Motor neuron (in vitro differentiated cells): ENCODE measurements around the gene TEDC1. TPM values are rescaled to one million over a fixed set of nuclear protein-coding genes. Genes with fewer than 3 reads are reported as not detected.

Experiments used
- ATAC-seq, 8 experiments: fragments of 200-7000 bp; cut with Tn5 transposase; replicated peaks in 6 of 8; 2 replicates each; pipeline ENCODE4 v1.8.0; 2021; ENCODE audit warnings: mild to moderate bottlenecking in 8 of 8, moderate library complexity in 8 of 8
- H3K27ac ChIP-seq, 2 donors: fragments of 250-450 bp; sonication (Bioruptor Pico); 2 replicates each; pipeline ENCODE4 v1.9.0; 2021; ENCODE audit warnings: antibody characterized with exemption in 2 of 2, mild to moderate bottlenecking in 2 of 2, moderate library complexity in 1 of 2
- H3K4me1 ChIP-seq, 2 donors: fragments of 250-450 bp; sonication (Bioruptor Pico); replicated peaks in 1 of 2; 2 replicates each; pipeline ENCODE4 v1.6.1; 2021; ENCODE audit warnings: antibody characterized with exemption in 2 of 2, mild to moderate bottlenecking in 2 of 2, moderate library complexity in 1 of 2
- H3K4me3 ChIP-seq, 5 donors: fragments of 250-450 bp; sonication (Bioruptor Pico); 2 replicates each; pipeline ENCODE4 v1.9.0; 2021; ENCODE audit warnings: antibody characterized with exemption in 5 of 5, mild to moderate bottlenecking in 5 of 5, moderate library complexity in 4 of 5
- WGBS, 10 experiments: fragments of 450-650 bp; shearing (Covaris generic); methylation state at CpG; one replicate each; pipeline ENCODE4 v1.0.0; 2022; 5-methylcytosine and 5-hydroxymethylcytosine counted together
- in situ Hi-C, 9 experiments: fragments of 400-800 bp; cut with MboI; loops; one replicate each; pipeline ENCODE4 v1.15.0; 2021; ENCODE audit warnings: low sequenced_read_pairs in 9 of 9, low pct_unique_long_range_greater_than_20kb in 2 of 9; ENCODE audit not compliant: unreplicated experiment in 9 of 9
- total RNA-seq, 8 experiments: library from RNA; unstranded; fragments of 300-600 nt; gene quantifications; 2 replicates each; pipeline versions ENCODE4 v1.2.3 to v1.2.4, GENCODE V29; 2022

TEDC1 gene
- total RNA-seq, 8 experiments from 2014 or later: 3.4 to 12.5 (median 5.0) TPM

DNA sequence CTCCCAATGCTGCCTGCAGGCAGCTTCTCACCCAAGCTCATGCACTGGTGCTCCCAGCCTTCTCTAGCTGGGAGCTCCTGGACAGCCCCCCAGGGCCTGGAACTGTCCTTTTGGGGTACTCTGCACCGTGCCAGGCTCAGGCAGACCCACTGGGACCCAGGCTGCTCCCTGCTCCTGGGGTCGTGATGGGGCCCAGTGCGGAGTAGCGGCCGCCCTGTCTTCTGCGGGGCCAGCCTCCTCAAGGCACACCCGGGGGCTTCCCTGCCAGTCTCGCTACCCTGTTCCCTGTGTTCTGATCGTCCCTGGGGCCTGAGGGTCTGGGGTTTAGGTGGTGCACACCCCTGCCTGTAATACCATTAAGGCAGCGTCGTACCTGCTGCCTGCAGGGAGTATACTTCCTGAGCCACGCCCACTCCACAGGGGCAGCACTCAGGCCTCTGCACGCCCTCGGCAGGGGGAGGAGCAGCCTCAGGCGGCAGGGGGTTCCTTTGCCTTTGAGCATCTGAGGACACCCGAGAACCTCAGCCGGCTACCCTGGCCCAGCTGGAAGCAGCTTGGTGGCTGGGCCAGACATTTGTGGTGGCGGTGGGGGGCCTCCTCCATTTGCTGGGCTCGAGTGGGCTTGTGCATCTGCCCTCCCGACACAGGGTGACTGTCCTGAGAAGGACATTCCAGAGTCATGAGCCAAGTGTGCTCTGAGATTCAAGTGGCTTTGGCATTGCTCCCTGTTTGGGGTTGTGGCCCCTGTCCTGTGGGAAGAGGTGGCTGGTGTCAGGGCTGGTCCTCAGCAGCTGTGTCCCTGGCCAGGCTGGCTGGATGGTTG is 25.6 kb upstream of the TEDC1 start:
- no peak for ATAC-seq
- in situ Hi-C loops: no loop called here
- 47 to 81% (median 71%) methylated on average over 2 to 7 of the region's 20 CpGs; no CpG with 5 or more reads in 6 of the 10 experiments for WGBS, 10 experiments
- Histone ChIP-seq H3K4me1 (peaks cover under 1 to 2% of the 10 kb centered on the region in 2 donors), H3K27ac (no peak overlapping the region), H3K4me3 (no peak overlapping the region)

GRCh38 chr14:105466531-105467248 is 24.4 kb upstream of the TEDC1 start:
- H3K4me3 ChIP-seq: no peak overlapping the region
- H3K4me1 ChIP-seq: peaks cover 13 to 15% of the 10 kb centered on the region in 2 donors
- WGBS, 10 experiments: 80 to 100% (median 97%) methylated on average over 1 to 7 of the region's 53 CpGs; no CpG with 5 or more reads in 7 of the 10 experiments
- in situ Hi-C loops: no loop called here
- ATAC-seq: no peak
- no peak overlapping the region for H3K27ac ChIP-seq

- no peak overlapping the region for H3K27ac ChIP-seq
- no peak for ATAC-seq
- 67 to 93% (median 80%) methylated on average over 1 to 6 of the region's 20 CpGs; no CpG with 5 or more reads in 3 of the 10 experiments for WGBS, 10 experiments
- in situ Hi-C loops: no loop called here
- peaks cover 21 to 22% of the 10 kb centered on the region in 2 donors for H3K4me1 ChIP-seq
- H3K4me3 ChIP-seq: no peak overlapping the region
Observed at GRCh38 chr14:105467249-105467941, 23.7 kb upstream of the TEDC1 start.

DNA sequence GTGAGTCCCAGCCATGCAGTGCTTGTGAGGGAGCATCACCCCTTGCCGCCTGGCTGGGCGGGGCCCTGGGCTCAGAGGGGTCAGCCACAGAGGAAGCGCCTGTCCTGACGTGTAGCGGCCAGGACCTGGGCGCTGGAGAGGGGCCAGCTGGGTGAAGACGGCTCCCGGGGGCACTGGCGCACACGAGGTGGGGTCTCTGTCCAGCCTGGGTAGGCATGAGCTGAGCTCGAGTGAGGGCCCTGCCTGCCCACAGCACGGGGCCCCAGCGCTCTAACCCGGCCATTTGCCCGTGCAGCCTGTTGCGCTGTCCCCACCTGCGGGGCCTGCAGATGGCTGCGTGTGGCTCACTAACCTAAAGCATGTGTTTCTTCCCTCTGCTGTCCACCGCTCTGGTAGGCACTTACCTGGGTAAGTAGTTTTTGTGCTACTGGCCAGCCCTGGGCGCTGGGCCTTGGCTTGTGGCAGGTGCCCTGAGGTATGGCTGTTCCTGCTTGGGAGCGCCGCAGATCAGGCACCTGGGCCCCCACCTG is 23.0 kb upstream of the TEDC1 start:
- ATAC-seq: no peak
- Histone ChIP-seq H3K4me3 (no peak overlapping the region), H3K4me1 (peaks cover 22 to 28% of the 10 kb centered on the region in 2 donors), H3K27ac (no peak overlapping the region)
- WGBS, 10 experiments: 87 to 100% (median 100%) methylated on average over 1 to 3 of the region's 22 CpGs; no CpG with 5 or more reads in 7 of the 10 experiments
- in situ Hi-C loops: no loop called here

DNA sequence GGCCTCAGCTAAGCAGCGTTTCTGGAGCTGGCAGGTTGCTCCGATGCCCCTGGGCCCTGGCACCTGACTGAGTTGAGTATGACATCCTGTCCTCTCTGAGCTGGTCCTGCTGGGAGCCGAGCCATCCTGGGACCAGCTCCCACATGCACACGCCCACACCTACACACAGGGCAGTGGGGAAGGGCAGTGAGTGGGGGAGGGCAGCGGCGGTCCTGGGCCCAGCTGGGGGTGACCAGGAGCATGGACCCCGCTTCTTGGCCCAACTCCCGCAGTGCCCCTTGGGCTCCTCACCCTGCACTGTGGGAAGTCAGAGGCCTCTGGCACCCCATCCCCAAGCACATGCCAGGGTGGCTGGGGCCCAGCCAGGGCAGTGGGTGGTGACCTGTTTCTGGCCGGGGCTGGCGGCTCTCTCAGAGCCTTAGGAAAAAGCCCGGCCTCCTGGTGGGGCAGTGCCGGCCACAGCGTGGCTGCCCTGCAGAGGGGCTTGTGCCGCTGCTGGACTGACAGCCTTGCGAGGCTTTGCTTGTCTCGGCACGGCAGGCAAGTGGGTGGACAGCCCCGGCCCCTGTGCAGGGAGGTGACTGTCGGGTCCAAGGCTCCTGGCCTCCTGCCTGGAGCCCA is 22.3 kb upstream of the TEDC1 start:
- in situ Hi-C loops: no loop called here
- Histone ChIP-seq H3K4me1 (peaks cover 29 to 35% of the 10 kb centered on the region in 2 donors), H3K4me3 (no peak overlapping the region), H3K27ac (no peak overlapping the region)
- ATAC-seq: no peak
- 95 to 100% methylated on average over 1 to 4 of the region's 19 CpGs; no CpG with 5 or more reads in 8 of the 10 experiments for WGBS, 10 experiments

GRCh38 chr14:105469456-105470349 is 21.3 kb upstream of the TEDC1 start:
- WGBS, 10 experiments: 96 to 100% (median 98%) methylated on average over 2 to 12 of the region's 54 CpGs; no CpG with 5 or more reads in 7 of the 10 experiments
- no peak for ATAC-seq
- in situ Hi-C loops: no loop called here
- Histone ChIP-seq H3K27ac (no peak overlapping the region), H3K4me3 (no peak overlapping the region), H3K4me1 (peaks cover 30 to 38% of the 10 kb centered on the region in 2 donors)

DNA sequence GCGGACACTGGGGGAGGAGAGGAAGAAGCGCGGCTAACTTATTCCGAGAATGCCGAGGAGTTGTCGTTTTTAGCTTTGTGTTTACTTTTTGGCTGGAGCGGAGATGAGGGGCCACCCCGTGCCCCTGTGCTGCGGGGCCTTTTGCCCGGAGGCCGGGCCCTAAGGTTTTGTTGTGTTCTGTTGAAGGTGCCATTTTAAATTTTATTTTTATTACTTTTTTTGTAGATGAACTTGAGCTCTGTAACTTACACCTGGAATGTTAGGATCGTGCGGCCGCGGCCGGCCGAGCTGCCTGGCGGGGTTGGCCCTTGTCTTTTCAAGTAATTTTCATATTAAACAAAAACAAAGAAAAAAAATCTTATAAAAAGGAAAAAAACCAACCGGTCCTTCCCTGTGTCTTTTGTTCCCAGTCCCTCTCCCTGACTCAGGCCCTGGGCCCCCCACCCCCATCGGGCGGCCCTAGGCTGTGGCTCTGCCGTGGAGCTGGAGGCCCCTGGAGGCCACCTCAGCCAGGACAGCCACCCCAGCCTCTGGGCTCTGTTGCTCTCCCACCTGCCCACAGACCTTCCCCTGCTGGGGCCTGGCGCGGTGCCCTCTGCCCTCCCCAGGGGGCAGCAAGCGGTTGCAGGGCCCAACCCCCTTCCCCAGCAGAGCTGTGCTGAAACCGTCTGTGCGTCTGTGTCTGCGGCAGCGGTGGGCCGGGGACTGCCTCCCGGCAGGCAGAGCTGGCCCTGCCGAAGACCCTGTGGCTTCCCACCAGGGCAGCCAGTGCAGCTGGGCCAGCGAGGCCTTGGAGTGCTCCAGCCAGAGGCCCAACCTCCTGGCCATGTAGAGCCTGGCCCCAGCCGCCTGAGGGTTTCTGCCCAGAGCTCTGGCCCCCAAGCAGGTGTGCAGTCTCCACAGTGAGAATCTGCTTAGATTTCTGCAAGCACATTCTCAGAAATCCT is 20.4 kb upstream of the TEDC1 start:
- peaks cover 32 to 38% of the 10 kb centered on the region in 2 donors for H3K4me1 ChIP-seq
- peak overlapping the region; percentile 43 to 82 for H3K27ac ChIP-seq
- ATAC-seq: peak in 3 of 8 experiments; percentile 1 to 10 (median 1)
- in situ Hi-C loops: no loop called here
- no peak overlapping the region for H3K4me3 ChIP-seq
- 50 to 98% (median 89%) methylated on average over 1 to 17 of the region's 34 CpGs; no CpG with 5 or more reads in 1 of the 10 experiments for WGBS, 10 experiments

GRCh38 chr14:105471297-105471821 is 19.7 kb upstream of the TEDC1 start:
- no peak overlapping the region for H3K4me3 ChIP-seq
- peak overlapping the region; percentile 43 to 82 for H3K27ac ChIP-seq
- WGBS, 10 experiments: no CpG with 5 or more reads among the region's 19 CpGs
- peak in 5 of 8 experiments; percentile 5 to 31 (median 20) for ATAC-seq
- peaks cover 39 to 45% of the 10 kb centered on the region in 2 donors for H3K4me1 ChIP-seq
- in situ Hi-C loops: no loop called here

GRCh38 chr14:105471823-105472485 is 19.1 kb upstream of the TEDC1 start:
- Histone ChIP-seq H3K4me1 (peaks cover 45 to 51% of the 10 kb centered on the region in 2 donors), H3K4me3 (no peak overlapping the region), H3K27ac (peak overlapping the region in 1 of 2 donors; percentile 82)
- in situ Hi-C loops: no loop called here
- no peak for ATAC-seq
- WGBS, 10 experiments: 100% methylated on average over 1 of the region's 8 CpGs; no CpG with 5 or more reads in 9 of the 10 experiments

- H3K27ac ChIP-seq: no peak overlapping the region
- H3K4me3 ChIP-seq: no peak overlapping the region
- in situ Hi-C loops: no loop called here
- peaks cover 49 to 55% of the 10 kb centered on the region in 2 donors for H3K4me1 ChIP-seq
- WGBS, 10 experiments: 10 to 100% (median 100%) methylated on average over 1 to 2 of the region's 12 CpGs; no CpG with 5 or more reads in 6 of the 10 experiments
- ATAC-seq: no peak
Observed at GRCh38 chr14:105472486-105472991, 18.5 kb upstream of the TEDC1 start.
